Subcutaneous abdominal adipose tissue (tissue), 5 donors: ENCODE measurements around the gene SH3GL2.

Experiments
- H3K27ac ChIP-seq: one replicate; pipeline ENCODE4 v1.7.0; 2013; ENCODE audit warnings: low read depth, mild to moderate bottlenecking, inconsistent platforms, low read length, moderate library complexity
- H3K27me3 ChIP-seq, 5 donors: one replicate each; pipeline ENCODE4 v1.7.0; 2013; ENCODE audit warnings: low read length in 5 of 5, inconsistent platforms in 1 of 5; ENCODE audit not compliant: control insufficient read depth in 5 of 5, insufficient read depth in 4 of 5
- H3K36me3 ChIP-seq, 5 donors: one replicate each; pipeline ENCODE4 v1.7.0; 2013; ENCODE audit warnings: low read length in 5 of 5; ENCODE audit not compliant: control insufficient read depth in 5 of 5, insufficient read depth in 5 of 5
- H3K4me1 ChIP-seq, 5 donors: one replicate each; pipeline ENCODE4 v1.7.0; 2013; ENCODE audit warnings: low read length in 5 of 5, mild to moderate bottlenecking in 3 of 5, moderate library complexity in 1 of 5; ENCODE audit not compliant: control insufficient read depth in 5 of 5, insufficient read depth in 5 of 5
- H3K4me3 ChIP-seq, 5 donors: one replicate each; pipeline ENCODE4 v1.7.0; 2013; ENCODE audit warnings: low read length in 5 of 5, low read depth in 1 of 5
- H3K9ac ChIP-seq, 5 donors: one replicate each; pipeline ENCODE4 v1.7.0; 2013; ENCODE audit warnings: low read length in 5 of 5, mild to moderate bottlenecking in 4 of 5, moderate library complexity in 3 of 5
- H3K9me3 ChIP-seq, 5 donors: one replicate each; pipeline ENCODE4 v1.7.0; 2013; ENCODE audit warnings: low read length in 5 of 5; ENCODE audit not compliant: control insufficient read depth in 5 of 5
- donor health status: healthy.
- donor health status: healthy.
- donor health status: healthy.
- donor health status: healthy.
- donor health status: healthy.

SH3GL2 gene

GRCh38 chr9:17783227-17783626 is 204.4 kb downstream of the SH3GL2 start:
- Histone ChIP-seq H3K27ac (no peak overlapping the region), H3K9me3 (no peaks in the 10 kb centered on the region), H3K4me3 (no peak overlapping the region), H3K27me3 (no peaks in the 10 kb centered on the region), H3K4me1 (no peaks in the 10 kb centered on the region), H3K36me3 (no peaks in the 10 kb centered on the region), H3K9ac (no peak overlapping the region)

DNA sequence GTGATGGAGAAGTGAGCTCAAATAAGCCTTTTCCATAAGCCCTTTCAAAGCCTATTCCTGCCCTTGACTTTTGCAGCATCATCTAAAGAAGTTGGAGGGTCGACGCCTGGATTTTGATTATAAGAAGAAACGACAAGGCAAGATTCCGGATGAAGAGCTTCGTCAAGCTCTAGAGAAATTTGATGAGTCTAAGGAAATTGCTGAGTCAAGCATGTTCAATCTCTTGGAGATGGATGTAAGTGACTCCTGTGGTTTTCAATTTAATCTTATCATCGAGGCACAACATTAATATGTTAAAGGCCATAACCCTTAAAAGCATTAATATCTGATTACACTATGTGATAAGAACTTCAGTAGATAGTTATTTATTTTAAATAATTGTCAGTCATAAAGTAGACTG is 210.4 kb downstream of the SH3GL2 start:
- no peaks in the 10 kb centered on the region for H3K4me1 ChIP-seq
- H3K9me3 ChIP-seq, result no peaks in the 10 kb centered on the region
- H3K27me3 ChIP-seq, result no peaks in the 10 kb centered on the region
- no peak overlapping the region for H3K4me3 ChIP-seq
- no peak overlapping the region for H3K9ac ChIP-seq
- H3K27ac ChIP-seq, result no peak overlapping the region
- no peaks in the 10 kb centered on the region for H3K36me3 ChIP-seq

DNA sequence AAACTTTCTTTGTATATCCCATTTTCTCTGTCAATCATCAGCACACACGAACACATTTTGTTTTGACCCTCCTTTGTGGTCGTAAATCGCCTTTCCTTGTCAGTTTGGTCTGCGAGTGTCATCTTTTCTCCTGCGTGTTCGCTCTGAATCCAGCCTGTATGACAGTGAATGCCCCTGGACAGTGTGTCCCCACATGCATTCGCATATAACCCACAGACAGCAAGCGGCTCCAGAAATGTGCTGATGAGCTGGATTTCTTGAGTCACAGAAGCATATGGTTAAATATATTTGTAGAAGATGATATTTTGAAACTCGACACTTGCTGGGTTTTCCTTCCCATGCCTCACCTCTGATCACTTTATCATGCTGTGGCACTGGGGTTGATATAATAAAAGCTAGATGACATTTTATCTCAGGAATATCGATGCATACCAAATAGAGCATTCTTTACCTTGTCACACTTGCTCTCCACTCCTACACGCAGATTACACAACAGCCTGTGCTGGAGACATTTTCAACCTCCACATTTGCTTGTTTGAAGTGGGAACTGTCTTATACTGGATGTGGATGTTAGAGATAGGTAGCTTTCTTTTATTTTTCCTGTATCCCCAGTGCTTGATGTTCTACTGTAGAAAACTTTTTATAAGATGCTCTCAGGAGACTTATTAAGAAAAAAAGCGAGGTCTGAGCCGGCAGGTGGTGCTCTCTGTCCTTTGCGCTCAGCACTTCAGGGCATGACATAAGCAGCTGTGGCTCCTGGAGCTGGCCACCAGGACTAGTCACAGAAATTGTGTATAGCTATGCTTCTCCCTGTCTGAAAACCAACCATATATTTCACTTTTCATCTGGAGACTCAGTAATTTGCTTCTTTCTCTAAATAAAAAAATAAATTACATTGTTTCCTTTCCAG is 215.1 kb downstream of the SH3GL2 start:
- H3K9me3 ChIP-seq, result no peaks in the 10 kb centered on the region
- H3K27me3 ChIP-seq, result no peaks in the 10 kb centered on the region
- no peaks in the 10 kb centered on the region for H3K4me1 ChIP-seq
- H3K4me3 ChIP-seq, result no peak overlapping the region
- H3K36me3 ChIP-seq, result no peaks in the 10 kb centered on the region
- no peak overlapping the region for H3K27ac ChIP-seq
- no peak overlapping the region for H3K9ac ChIP-seq

GRCh38 chr9:17795744-17796143 is 216.9 kb downstream of the SH3GL2 start:
- Histone ChIP-seq H3K9ac (no peak overlapping the region), H3K4me1 (no peaks in the 10 kb centered on the region), H3K9me3 (no peaks in the 10 kb centered on the region), H3K27ac (no peak overlapping the region), H3K27me3 (no peaks in the 10 kb centered on the region), H3K36me3 (no peaks in the 10 kb centered on the region), H3K4me3 (no peak overlapping the region)

DNA sequence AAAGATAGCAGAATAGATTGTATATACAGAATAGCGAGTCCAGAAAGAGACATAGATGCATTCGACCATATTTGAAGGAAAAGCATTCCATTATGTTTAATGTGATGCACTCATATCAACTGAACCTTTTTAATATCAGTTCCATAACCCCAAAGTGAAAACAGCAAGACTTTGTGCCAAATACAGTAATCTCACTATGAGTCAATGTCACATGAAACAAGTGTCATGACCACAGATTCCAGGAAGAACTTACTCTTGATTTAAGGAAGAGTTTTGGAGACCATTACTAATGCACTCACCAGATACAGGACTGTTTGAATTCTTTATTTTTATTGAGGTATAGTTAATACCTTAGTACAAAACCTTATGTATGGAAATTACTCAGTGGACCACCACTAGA is 220.5 kb downstream of the SH3GL2 start:
- H3K9ac ChIP-seq, result no peak overlapping the region
- no peak overlapping the region for H3K27ac ChIP-seq
- no peak overlapping the region for H3K4me3 ChIP-seq
- no peaks in the 10 kb centered on the region for H3K36me3 ChIP-seq
- H3K9me3 ChIP-seq, result no peaks in the 10 kb centered on the region
- peaks cover 0 to 2% (median 0%) of the 10 kb centered on the region in 5 donors for H3K27me3 ChIP-seq
- H3K4me1 ChIP-seq, result no peaks in the 10 kb centered on the region

GRCh38 chr9:17800418-17800817 is 221.6 kb downstream of the SH3GL2 start:
- no peak overlapping the region for H3K9ac ChIP-seq
- no peak overlapping the region for H3K27ac ChIP-seq
- H3K4me3 ChIP-seq, result no peak overlapping the region
- no peaks in the 10 kb centered on the region for H3K9me3 ChIP-seq
- H3K36me3 ChIP-seq, result no peaks in the 10 kb centered on the region
- H3K27me3 ChIP-seq, result peaks cover 0 to 2% (median 0%) of the 10 kb centered on the region in 5 donors
- no peaks in the 10 kb centered on the region for H3K4me1 ChIP-seq

DNA sequence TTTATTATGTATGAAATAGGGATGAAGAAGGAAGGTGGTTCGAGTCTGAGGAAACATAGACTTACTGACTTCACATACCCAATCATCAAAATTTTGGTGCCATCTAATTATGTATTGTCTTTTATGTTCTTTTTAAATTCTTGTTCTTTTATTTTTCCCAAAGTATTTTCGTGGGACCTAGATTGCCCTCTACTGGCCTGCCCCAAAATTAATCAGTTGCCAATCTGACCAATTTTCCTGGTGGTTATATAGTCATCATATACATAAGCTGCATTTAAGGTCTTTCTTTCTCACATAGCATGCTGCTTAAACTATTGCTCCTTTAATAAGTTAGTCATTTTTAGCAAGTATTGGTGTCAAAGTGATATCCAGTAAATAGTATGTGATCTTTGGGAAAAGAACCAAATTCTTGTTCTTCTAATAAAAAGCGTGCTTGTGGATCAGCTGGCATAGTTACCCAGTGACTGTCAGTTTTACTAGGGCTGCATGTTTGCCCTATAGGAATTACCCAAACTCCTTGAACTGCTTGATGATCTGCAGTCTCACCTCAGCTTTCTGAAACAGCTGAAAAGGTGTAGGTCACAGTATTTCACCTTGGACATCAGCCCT is 223.5 kb downstream of the SH3GL2 start:
- Histone ChIP-seq H3K9me3 (no peaks in the 10 kb centered on the region), H3K9ac (no peak overlapping the region), H3K36me3 (no peaks in the 10 kb centered on the region), H3K27me3 (peaks cover 0 to 2% (median 0%) of the 10 kb centered on the region in 5 donors), H3K27ac (no peak overlapping the region), H3K4me3 (no peak overlapping the region), H3K4me1 (no peaks in the 10 kb centered on the region)

GRCh38 chr9:17807613-17808282 is 228.9 kb downstream of the SH3GL2 start:
- no peaks in the 10 kb centered on the region for H3K36me3 ChIP-seq
- peaks cover 0 to 7% (median 2%) of the 10 kb centered on the region in 5 donors for H3K27me3 ChIP-seq

GRCh38 chr9:17810317-17810716 is 231.5 kb downstream of the SH3GL2 start:
- H3K9me3 ChIP-seq, result no peaks in the 10 kb centered on the region
- no peak overlapping the region for H3K4me3 ChIP-seq
- H3K27me3 ChIP-seq, result peaks cover 0 to 7% (median 0%) of the 10 kb centered on the region in 5 donors
- H3K27ac ChIP-seq, result no peak overlapping the region
- H3K9ac ChIP-seq, result no peak overlapping the region
- H3K36me3 ChIP-seq, result no peaks in the 10 kb centered on the region
- H3K4me1 ChIP-seq, result no peaks in the 10 kb centered on the region

More at GRCh38 chr9:17807613-17808282, 228.9 kb downstream of the SH3GL2 start:
- no peak overlapping the region for H3K9ac ChIP-seq
- H3K4me3 ChIP-seq, result no peak overlapping the region
- no peak overlapping the region for H3K27ac ChIP-seq
- no peaks in the 10 kb centered on the region for H3K9me3 ChIP-seq
- no peaks in the 10 kb centered on the region for H3K4me1 ChIP-seq
